ENCODE data around the gene TMEM125. TPM values are rescaled to one million over a fixed set of nuclear protein-coding genes. Genes with fewer than 3 reads are reported as not detected.

The TMEM125 gene
- total RNA-seq, 2 experiments from 2014 or later: 0.23 TPM; not detected in 1

- no TSS peak for BruUV-seq (replicated peaks)
- H4K20me1 ChIP-seq (ENCODE audit: insufficient read depth, low read length): no peaks in the 10 kb centered on the region
- H3K4me3 ChIP-seq (ENCODE audit: low read depth, low read length, poor library complexity, severe bottlenecking): no peak overlapping the region
- H2AFZ ChIP-seq (ENCODE audit: low read length): no peak overlapping the region
- H3K36me3 ChIP-seq (ENCODE audit: insufficient read depth, low read length): no peaks in the 10 kb centered on the region
- H3K4me1 ChIP-seq (ENCODE audit: insufficient read depth, low read length, poor library complexity, severe bottlenecking): peaks cover 13% of the 10 kb centered on the region
- no peaks in the 10 kb centered on the region for H3K79me2 ChIP-seq (ENCODE audit: insufficient read depth, low read depth, low read length)
- no peaks in the 10 kb centered on the region for H3K9me3 ChIP-seq (ENCODE audit: low read length)
- ChIA-PET POLR2A (no interaction called here), CTCF (ENCODE audit: unreplicated experiment) (no interaction called here)
- DNase-seq (ENCODE audit: low spot score): no peak
- H3K27ac ChIP-seq (ENCODE audit: low read depth, low read length, poor library complexity, severe bottlenecking): no peak overlapping the region
- TF ChIP-seq EZH2phosphoT487 (IDR thresholded peaks at IDR 0.05; ENCODE audit: borderline replicate concordance, low read depth, low read length): no peak
- H3K4me2 ChIP-seq (ENCODE audit: low read length): no peak overlapping the region
- no peaks in the 10 kb centered on the region for H3K9me2 ChIP-seq (ENCODE audit: insufficient read depth, low read length)
- intact Hi-C loops (cut with micrococcal nuclease; ENCODE audit: unreplicated experiment): no loop called here
Measured at GRCh38 chr1:43302721-43303470, 33.1 kb downstream of the TMEM125 start.

GRCh38 chr1:43303471-43304313 lies 33.9 kb downstream of the TMEM125 start:
- TF ChIP-seq CTCF (conservative IDR thresholded peaks at IDR 0.05; ENCODE audit: low read length) (no peak), EZH2phosphoT487 (IDR thresholded peaks at IDR 0.05; ENCODE audit: borderline replicate concordance, low read depth, low read length) (no peak)
- H3K36me3 ChIP-seq (ENCODE audit: insufficient read depth, low read length): no peaks in the 10 kb centered on the region
- intact Hi-C loops (cut with micrococcal nuclease; ENCODE audit: unreplicated experiment): no loop called here
- no peak overlapping the region for H3K4me3 ChIP-seq (ENCODE audit: low read depth, low read length, poor library complexity, severe bottlenecking)
- H3K9me3 ChIP-seq (ENCODE audit: low read length): no peaks in the 10 kb centered on the region
- H2AFZ ChIP-seq (ENCODE audit: low read length): no peak overlapping the region
- DNase-seq (ENCODE audit: low spot score): no peak
- peaks cover 13% of the 10 kb centered on the region for H3K4me1 ChIP-seq (ENCODE audit: insufficient read depth, low read length, poor library complexity, severe bottlenecking)
- no peaks in the 10 kb centered on the region for H3K9me2 ChIP-seq (ENCODE audit: insufficient read depth, low read length)
- H3K79me2 ChIP-seq (ENCODE audit: insufficient read depth, low read depth, low read length): no peaks in the 10 kb centered on the region
- no peak overlapping the region for H3K27ac ChIP-seq (ENCODE audit: low read depth, low read length, poor library complexity, severe bottlenecking)
- CTCF ChIA-PET (ENCODE audit: unreplicated experiment): interaction anchor here (0.6 kb wide), 1 partner anchor 78 kb away, joined by 3 read pairs; no protein-coding TSS in a partner anchor
- BruUV-seq (replicated peaks): no TSS peak
- no peak overlapping the region for H3K4me2 ChIP-seq (ENCODE audit: low read length)
- no peaks in the 10 kb centered on the region for H4K20me1 ChIP-seq (ENCODE audit: insufficient read depth, low read length)
- POLR2A ChIA-PET: interaction anchor here (0.6 kb wide), 1 partner anchor 782 kb away, joined by 3 read pairs; no protein-coding TSS in a partner anchor

- Histone ChIP-seq H3K4me1 (ENCODE audit: insufficient read depth, low read length, poor library complexity, severe bottlenecking) (peaks cover 13% of the 10 kb centered on the region), H3K9me2 (ENCODE audit: insufficient read depth, low read length) (no peaks in the 10 kb centered on the region), H2AFZ (ENCODE audit: low read length) (no peak overlapping the region), H3K79me2 (ENCODE audit: insufficient read depth, low read depth, low read length) (no peaks in the 10 kb centered on the region), H3K4me2 (ENCODE audit: low read length) (no peak overlapping the region), H3K4me3 (ENCODE audit: low read depth, low read length, poor library complexity, severe bottlenecking) (no peak overlapping the region), H3K27ac (ENCODE audit: low read depth, low read length, poor library complexity, severe bottlenecking) (no peak overlapping the region), H4K20me1 (ENCODE audit: insufficient read depth, low read length) (no peaks in the 10 kb centered on the region), H3K36me3 (ENCODE audit: insufficient read depth, low read length) (no peaks in the 10 kb centered on the region), H3K9me3 (ENCODE audit: low read length) (no peaks in the 10 kb centered on the region)
- CTCF ChIA-PET (ENCODE audit: unreplicated experiment): no interaction called here
- no peak for TF ChIP-seq CTCF (conservative IDR thresholded peaks at IDR 0.05; ENCODE audit: low read length)
- TF ChIP-seq EZH2phosphoT487 (IDR thresholded peaks at IDR 0.05; ENCODE audit: borderline replicate concordance, low read depth, low read length): no peak
- BruUV-seq (replicated peaks): no TSS peak
- POLR2A ChIA-PET: interaction anchor here (0.6 kb wide), 1 partner anchor 781 kb away, joined by 3 read pairs; no protein-coding TSS in a partner anchor
- DNase-seq (ENCODE audit: low spot score): no peak
- intact Hi-C loops (cut with micrococcal nuclease; ENCODE audit: unreplicated experiment): no loop called here
Measured at GRCh38 chr1:43304314-43304681, 34.5 kb downstream of the TMEM125 start.

All from OCI-LY7 (cell line).